GM18907 (cell line): Measurements from ENCODE around the gene OR4Q3.
"Not testable (repeated sequence)": the region's sequence is repeated elsewhere in the genome, so short reads cannot be mapped to it uniquely, and the experiment has no call there.

Source experiments
- ATAC-seq: cut with Tn5 transposase; IDR thresholded peaks from one replicate; pipeline ENCODE4 v1.9.1; 2021; ENCODE audit warnings: mild to moderate bottlenecking, moderate library complexity; ENCODE audit not compliant: unreplicated experiment

OR4Q3 gene

DNA sequence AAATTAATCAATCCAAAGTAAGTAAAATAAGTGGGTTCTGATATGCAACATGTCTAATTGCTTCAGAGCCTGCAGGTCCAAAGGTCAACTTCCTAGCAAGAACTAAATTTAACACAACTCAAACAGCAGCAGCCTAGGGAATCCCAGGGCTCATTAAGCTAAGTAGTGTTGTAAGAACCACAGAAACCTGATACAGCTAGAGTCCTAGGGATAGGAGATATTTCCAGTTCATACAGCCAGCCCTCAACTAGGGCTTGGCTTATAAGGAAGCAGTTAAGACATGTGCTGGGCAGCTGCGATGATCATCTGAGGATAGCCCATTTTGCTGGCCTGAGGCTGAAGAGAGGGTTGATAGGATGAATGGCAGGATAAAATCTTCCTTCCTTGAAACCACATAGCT is at the start of gene OR4Q3:
Gene OR4Q3 (plus strand): TSS at position 316 of the 400 bp plus-strand sequence.
- ATAC-seq, result no peak

DNA sequence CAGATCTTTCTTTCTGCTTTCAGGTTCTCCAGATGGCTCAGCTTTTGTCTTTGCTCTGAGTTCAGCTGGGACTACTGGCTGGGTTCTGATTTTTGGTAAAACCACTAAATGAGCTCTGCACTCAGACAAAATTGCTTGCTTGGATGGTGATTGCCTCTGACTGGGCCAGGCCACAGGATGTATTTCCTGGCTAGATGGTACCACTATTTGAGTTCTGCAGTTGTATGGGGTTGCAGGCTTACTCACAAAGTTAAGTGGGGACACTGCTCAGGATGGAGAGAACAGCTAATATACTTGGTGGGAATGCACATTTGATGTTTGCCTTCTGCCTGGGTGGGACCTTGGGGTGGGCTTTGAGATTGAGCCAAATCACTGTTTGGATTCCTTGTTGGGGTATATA is 14.0 kb upstream of the OR4Q3 start:
- ATAC-seq, result no peak

DNA sequence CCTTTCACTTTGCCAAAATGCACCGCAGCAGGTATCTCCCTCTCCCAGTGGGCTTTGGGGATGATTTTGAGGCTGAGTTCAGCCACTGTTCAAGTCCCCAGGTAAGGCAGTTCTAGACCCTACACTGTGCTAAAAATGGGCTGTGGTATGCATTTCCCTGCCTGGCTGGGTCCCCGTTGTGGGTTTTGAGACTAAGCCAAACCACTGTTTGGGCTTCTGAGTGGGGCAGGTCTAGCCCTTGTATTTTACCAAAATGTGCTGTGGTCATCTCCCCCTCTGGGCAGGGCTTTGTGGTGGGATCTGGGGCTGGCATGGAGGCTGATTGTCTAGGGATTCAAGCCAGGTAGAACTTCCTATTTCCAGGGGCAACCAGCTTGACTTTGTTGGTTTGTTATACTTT is 13.6 kb upstream of the OR4Q3 start:
- ATAC-seq, result no peak

DNA sequence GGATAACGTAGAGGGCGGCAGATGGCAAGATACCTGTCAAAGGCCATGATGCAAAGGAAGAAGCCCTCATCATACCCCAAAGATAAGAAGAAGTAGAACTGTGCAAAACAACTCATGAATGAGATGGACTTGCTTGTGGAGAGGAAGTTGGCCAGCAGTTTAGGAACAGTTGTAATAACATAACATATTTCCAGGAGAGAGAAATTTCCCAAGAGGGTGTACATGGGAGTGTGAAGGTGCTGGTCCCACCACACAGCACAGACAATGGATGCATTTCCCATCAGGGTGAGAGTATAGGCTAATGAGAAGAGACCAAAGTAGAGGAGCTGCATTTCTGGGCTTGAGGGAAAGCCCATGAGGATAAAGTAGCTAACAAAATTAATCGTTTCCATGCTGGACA is 9.5 kb upstream of the OR4Q3 start:
- not testable (repeated sequence) for ATAC-seq

DNA sequence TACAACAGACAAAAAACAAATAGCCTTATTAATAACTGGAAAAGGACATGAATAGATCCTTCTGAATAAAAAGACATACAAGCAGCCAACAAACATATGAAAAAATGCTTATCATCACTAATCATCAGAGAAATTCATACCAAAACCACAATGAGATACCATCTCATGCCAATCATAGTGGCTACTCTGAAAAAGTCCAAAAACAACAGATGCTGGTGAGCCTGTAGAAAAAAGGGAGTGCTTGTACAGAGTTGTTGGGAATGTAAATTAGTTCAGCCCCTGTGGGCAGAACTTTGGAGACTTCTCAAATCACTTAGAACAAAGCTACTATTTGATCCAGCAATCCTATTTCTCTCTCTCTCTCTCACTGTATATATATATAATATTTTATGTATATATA is 8.9 kb downstream of the OR4Q3 start:
- ATAC-seq, result not testable (repeated sequence)

DNA sequence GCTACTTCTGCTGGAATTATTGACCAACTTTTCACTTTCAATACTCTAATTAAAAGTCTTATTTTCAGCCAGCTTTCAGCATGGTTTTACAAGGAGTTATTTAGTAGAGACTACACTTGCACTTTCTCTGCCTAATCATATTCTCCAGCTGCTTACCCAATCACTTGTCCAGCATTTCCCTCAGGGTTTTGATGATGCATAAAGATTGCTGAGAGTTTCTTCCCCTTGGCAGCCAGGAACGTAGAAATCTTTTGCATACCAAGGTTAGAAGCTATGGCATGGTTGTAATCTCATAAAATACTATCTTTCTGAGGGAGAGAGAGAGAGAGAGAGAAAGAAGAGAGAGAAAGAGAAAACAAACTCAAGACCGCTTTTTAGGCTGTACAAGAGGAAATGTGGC is 10.8 kb downstream of the OR4Q3 start:
- no peak for ATAC-seq

DNA sequence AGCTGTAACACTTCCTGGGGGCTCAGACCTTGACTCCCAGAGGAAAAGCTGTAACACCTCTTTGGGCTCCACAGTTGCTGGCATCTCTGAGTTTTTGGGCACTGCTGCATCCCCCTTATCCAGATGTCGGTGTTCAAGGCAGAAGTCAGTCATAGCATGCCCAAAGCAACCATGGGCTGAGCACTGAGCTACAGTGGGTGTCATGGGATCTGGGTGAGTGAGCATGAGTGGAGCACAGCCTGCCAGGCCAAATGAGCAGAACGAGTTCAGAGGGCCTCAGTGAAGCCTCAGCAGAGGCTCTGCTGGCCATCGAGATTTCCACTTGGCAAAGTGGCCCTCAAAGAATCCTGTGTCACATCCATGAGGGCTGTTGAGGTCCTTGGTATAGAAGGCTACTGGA is 28.1 kb downstream of the OR4Q3 start:
- not testable (repeated sequence) for ATAC-seq

DNA sequence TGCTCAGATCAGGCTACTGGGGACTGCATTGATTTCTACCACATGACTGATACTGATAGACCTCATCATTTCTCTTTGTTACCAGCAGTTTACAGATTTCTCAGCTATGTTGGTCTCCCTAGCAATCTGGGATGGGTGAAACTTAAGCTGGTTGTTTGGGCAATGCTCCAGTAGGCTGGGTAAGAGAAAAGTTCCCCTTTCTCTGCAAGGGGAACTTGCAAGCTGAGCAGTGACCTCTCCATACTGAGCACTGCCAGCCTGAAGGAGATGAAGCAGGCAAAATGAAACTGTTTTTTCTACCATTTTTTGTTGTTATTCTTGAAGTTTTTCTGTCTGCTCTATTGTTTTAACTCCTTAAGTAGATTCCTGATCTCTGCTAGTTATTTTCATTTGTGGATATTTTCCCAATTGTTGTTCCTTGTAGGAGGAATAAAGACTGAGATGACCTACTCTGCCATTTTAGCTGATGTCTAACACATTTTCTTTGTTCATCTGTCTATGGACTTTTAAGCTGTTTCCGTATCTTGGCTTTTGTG is 28.6 kb downstream of the OR4Q3 start:
- no peak for ATAC-seq

DNA sequence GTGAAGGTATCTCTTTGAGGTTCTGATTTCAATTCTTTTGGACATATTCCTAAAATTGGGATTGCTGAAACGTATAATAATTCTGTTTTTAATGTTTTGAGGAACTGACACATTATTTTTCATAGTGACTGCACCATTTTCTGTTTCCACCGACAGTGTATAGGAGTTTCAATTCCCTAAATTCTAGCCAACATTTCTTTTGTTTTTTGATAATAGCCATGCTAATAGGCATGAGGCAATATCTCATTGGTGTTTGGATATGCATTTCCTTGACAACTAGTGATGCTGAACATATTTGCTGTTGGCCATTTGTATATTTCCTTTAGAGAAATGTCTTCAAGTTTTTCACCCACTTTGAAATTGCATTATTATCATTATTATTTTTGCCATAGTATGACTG is 29.1 kb downstream of the OR4Q3 start:
- ATAC-seq, result not testable (repeated sequence)

DNA sequence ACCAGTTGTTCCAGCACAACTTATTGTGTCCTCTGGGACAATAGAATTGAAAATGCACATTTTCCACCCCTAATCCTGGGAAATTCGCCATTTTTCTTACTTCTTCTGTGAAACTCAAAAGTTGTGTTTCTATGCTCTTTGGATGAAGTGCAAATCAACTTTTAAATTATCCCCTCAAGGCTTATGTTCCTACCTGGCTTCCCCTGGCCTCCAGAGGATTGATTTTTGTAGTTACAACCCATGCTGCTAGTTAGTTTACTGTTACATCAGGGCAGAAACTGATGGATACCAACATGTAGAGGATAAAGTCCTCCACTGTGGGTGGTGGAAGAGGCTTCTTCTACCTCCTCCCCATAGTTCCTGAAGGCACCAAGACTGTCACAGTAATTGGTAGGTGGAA is 29.8 kb downstream of the OR4Q3 start, which contains the start of gene OR4M1:
Gene OR4M1 (plus strand): TSS at position 301 of the 400 bp plus-strand sequence. CDS start 6,819 bp downstream, outside the sequence.
- ATAC-seq, result not testable (repeated sequence)

DNA sequence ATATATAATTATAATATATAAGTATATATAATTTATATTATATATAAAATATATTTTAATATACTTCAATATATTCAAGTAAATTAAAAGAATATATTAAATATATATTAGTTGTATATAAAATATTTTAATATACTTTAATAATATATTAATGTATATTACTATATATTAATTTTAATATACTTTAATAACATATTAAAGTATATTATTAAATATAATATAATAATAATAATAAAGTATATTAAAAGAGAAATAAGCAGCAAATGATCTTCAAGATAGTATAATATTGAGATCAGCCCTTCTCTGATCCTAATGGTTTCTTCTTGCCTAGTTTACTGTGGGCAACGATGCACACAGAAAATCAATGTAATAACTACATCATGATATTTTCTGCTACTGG is 32.2 kb downstream of the OR4Q3 start:
- ATAC-seq, result no peak

DNA sequence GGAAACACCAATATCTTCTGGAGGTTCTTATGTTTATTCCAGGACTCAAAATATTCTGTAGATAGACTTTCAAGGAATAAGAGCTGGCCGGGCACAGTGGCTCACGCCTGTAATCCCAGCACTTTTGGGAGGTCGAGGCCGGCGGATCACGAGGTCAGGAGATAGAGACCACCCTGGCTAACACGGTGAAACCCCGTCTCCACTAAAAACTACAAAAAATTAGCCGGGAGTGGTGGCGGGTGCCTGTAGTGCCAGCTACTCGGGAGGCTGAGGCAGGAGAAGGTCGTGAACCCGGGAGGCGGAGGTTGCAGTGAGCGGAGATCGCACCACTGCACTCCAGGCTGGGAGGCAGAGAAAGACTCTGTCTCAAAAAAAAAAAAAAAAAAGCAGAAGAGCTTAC is 42.5 kb downstream of the OR4Q3 start:
- not testable (repeated sequence) for ATAC-seq

DNA sequence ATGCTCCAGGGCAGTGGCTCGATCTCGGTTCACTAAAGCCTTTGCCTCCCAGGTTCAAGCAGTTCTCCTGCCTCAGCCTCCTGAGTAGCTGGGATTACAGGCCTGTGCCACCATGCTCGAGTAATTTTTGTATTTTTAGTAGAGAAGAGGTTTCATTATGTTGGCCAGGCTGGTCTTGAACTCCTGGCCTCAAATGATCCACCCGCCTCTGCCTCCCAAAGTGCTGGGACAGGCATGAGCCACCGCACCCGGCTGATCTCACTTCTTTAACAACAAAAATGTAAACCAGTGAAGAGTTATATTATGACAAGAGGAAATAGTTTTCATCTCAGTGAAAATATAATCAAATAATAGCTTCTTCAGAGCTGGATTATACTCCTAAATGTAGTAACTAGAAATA is 43.9 kb downstream of the OR4Q3 start:
- ATAC-seq, result not testable (repeated sequence)

DNA sequence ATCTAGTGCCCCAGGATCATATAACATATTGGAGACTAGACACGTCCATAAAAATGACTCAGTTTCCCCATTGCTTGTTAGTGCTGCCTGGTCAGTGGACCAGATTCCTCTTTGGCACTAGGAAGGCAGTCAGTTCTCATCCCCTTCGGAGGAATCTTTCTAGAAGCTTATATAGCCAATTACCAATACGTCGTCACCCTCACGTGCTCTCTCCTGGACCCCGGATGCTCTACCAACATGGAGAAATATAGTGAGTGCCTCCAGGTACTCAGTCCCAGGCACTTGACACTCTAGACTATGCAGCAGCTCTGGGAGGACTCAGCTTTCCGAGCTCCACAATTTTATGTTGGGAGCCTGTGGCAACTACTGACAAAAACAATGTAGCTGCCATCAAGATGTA is 44.8 kb downstream of the OR4Q3 start:
- ATAC-seq, result not testable (repeated sequence)

DNA sequence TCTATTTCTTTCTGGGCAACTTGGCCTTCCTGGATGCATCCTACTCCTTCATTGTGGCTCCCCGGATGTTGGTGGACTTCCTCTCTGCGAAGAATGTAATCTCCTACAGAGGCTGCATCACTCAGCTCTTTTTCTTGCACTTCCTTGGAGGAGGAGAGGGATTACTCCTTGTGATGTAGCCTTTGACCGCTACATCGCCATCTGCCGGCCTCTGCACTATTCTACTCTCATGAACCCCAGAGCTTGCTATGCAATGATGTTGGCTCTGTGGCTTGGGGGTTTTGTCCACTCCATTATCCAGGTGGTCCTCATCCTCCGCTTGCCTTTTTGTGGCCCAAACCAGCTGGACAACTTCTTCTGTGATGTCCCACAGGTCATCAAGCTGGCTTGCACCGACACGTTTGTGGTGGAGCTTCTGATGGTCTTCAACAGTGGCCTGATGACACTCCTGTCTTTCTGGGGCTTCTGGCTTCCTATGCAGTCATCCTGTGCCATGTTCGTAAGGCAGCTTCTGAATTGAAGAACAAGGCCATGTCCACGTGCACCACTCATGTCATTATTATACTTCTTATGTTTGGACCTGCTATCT is 53.2 kb downstream of the OR4Q3 start:
- ATAC-seq, result not testable (repeated sequence)
